HG03457 (cell line): Measurements from ENCODE around the gene SYVN1.
"Not testable (repeated sequence)": the region's sequence is repeated elsewhere in the genome, so short reads cannot be mapped to it uniquely, and the experiment has no call there.

Experiments used
- ATAC-seq: cut with Tn5 transposase; IDR thresholded peaks from one replicate; pipeline ENCODE4 v1.9.1; 2021; ENCODE audit warnings: moderate number of reproducible peaks; ENCODE audit not compliant: unreplicated experiment

The SYVN1 gene

GRCh38 chr11:65151331-65151899, 17.1 kb upstream of the SYVN1 start:
- ATAC-seq, result no peak

DNA sequence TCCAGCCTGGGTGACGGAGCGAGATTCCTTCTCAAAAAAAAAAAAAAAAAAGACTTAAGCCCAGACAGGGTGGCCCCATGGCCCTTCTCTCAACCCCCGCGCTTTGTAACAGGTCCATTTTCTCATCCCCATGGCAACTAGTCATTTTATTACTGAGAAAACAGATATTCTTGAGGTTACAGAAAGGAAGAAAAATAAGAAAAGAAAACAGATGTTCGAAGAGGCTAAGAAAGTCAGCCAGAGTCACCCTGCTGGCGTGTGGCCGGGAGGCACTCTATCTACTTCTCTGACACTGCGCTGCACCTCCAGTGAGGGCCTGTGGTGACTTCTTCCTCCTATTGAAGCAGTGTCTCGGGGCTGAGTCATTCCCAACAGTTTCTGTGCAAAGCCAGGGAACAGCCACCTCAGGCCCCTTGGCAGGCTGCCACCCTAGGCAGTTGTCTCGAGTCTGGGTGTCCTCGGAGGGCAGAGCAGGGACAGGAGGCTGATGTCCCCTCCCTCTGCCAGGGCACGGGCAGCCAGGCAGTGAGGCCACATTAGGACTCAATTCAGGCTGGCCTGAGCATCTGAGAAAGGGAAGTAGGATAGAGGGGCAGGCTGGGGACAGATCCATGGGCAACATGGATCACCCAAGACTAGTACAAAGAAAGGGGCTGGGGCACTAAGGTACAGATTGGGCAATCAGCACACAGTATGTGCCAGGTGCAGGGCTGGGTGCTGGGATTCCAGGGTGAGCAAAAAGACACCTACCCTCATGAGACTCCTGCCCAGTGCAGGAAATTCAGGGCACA, 16.4 kb upstream of the SYVN1 start:
- ATAC-seq, result no peak

DNA sequence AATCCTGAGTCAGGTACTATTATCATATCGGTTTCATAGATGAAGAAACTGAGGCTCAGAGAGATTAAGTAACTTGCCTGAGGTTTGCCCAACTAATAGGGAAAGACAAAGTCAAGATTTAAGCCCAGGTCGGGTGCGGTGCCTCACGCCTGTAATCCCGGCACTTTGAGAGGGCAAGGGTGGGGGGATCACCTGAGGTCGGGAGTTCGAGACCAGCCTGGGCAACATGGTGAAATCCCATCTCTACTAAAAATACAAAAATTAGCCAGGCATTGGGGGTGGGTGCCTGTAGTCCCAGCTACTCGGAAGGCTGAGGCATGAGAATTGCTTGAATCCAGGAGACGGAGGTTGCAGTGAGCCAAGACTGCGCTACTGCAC, 15.8 kb upstream of the SYVN1 start:
- not testable (repeated sequence) for ATAC-seq

- no peak for ATAC-seq
Observed at GRCh38 chr11:65148657-65149056, 14.3 kb upstream of the SYVN1 start.

DNA sequence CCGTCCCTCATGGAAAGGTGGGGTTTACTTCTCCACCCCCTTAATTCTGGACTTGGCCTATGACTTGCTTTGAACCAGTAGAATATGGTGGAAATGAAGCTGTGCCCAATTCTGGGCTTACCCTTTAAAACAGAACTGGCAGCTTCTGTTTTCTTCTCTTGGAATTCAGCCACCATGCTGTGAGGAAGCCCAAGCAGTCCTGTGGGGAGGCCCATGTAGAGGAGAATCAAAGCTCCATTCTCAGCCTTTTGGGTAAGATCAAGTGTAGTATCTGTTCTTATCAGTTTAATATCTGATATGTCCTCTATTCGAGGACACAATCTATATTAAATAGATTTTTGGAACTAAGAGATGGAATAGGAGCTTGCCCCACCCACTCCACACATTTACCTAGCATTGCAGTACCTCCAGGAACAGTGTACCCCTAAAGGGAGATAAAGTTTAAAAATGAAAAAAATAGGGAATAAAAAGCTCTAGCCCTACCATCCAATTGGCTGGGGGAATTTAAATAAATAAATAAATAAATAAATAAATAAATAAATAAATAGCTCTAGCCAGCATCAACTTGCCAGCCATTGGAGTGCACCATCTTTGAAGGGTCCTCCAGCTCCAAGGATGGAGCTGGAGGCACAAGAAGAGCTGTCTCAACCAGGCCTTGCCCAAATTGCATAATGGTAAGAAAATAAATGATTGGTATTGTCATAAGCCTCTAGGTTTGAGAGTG, 13.2 kb upstream of the SYVN1 start:
- no peak for ATAC-seq

DNA sequence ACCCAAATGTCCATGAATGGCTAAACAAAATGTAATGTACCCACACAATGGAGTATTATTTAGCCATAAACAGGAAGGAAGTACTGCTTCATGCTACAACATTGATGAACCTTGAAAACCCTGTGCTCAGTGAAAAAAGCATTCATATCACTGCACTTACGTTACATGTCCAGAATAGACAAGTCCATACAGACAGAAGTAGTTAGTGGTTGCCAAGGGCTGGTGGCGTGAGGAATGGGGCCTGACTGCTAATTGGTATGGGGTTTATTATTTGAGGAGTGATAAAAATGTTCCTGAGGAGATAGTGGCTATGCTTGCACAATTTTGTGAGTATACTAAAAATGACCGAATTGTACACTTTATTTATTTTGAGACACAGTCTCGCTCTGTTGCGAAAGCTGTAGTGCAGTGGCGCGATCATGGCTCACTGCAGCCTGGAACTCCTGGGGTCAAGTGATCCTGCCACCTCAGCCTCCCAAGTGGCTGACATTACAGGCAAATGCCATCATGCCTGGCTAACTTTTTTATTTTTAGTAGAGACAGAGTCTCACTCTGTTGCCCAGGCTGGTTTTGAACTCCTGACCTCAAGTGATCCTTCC, 7.7 kb upstream of the SYVN1 start:
- no peak for ATAC-seq

- no peak for ATAC-seq
Observed at GRCh38 chr11:65136515-65137096, 2.3 kb upstream of the SYVN1 start.

GRCh38 chr11:65135633-65136145, 1.4 kb upstream of the SYVN1 start:
- ATAC-seq, result no peak

GRCh38 chr11:65134952-65135632, 773 bp upstream of the SYVN1 start:
- ATAC-seq, result peak; percentile 50

GRCh38 chr11:65133724-65134123, 595 bp downstream of the SYVN1 start:
- ATAC-seq, result no peak

DNA sequence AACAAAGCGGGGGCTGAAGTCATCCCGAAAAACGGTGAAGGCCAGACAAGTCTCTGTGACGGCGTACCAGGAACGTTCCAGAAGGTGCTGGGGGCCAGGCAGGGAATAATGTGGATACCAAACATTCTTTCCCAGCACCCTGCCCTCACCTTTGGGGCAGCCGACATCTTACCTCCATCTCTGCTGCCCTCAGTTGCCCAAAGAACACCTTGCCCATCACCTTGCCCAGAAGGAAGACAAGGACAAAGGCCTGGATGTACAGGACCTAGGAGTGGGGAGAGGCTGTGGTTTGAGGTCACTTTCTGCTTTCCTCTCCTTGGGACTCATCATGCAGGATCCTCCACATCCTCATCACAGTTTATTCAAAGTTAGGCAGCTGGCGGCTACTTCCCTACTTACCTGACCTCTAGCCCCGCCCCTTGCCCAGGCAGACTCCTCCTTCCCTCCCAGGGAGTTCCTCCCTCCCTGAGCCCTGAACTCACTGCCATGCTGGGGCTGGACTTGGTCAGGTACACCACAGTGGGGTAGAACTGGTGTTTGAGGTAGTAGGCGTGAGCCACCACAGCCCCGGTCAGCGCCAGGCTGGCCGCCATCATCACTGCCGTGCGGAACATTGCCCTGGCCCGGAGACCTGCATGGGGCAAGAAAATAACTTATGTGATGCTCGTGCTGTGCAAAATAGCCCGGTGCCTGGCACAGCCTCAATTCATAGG, 1.2 kb downstream of the SYVN1 start:
- no peak for ATAC-seq

DNA sequence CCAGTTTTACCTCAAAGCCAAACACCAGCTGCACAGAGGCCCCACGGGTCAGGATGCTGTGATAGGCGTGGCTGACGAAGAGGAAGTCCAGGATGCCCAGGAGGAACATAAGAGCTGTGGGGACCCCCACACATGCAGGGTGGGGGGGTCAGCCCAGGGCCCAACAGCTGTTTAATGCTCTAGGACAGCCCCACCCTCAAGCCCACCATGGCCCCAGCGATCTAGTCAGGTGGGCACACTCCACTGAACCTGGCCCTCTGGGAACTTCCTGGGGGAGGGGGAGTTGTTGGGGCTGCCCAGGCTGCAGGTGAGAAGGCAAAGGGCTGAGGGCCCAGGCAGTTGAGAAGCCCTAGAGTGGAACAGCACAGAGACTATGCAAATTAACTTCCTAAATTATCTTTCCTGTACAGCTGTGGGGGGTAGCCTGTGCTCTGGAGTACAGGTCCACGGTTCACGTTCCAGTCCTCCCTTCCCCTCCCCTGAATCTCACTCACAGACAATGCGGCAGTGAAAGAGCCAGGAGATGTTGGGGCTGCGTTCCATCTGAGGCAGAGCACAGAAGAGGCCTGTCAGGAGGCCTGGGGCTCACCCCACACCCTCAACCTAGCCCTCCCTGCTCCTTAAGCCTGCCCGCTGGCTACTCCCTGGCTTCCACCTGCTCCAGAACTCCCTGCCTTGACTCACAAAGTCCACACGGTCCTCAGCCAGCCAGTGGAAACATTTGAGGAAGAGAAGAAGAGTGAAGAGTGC, 1.9 kb downstream of the SYVN1 start:
- ATAC-seq, result no peak

GRCh38 chr11:65131895-65132237, 2.5 kb downstream of the SYVN1 start:
- no peak for ATAC-seq

DNA sequence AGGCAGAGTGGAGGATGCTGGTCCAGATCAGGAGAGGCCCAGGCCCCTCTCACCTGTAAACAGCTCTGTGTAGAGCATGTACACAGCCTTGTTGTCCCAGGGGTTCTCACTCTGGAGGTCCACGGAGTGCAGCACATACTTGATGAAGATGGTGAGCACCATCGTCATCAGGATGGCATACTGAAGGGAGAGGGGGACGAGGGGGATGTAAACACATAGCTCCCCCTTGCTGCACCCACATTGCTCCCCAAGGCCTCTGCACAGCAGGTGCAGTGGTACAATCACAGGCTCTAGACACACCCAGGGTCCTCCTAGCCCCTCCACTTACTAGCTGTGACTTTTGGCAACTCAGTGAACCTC, 2.9 kb downstream of the SYVN1 start:
- no peak for ATAC-seq

DNA sequence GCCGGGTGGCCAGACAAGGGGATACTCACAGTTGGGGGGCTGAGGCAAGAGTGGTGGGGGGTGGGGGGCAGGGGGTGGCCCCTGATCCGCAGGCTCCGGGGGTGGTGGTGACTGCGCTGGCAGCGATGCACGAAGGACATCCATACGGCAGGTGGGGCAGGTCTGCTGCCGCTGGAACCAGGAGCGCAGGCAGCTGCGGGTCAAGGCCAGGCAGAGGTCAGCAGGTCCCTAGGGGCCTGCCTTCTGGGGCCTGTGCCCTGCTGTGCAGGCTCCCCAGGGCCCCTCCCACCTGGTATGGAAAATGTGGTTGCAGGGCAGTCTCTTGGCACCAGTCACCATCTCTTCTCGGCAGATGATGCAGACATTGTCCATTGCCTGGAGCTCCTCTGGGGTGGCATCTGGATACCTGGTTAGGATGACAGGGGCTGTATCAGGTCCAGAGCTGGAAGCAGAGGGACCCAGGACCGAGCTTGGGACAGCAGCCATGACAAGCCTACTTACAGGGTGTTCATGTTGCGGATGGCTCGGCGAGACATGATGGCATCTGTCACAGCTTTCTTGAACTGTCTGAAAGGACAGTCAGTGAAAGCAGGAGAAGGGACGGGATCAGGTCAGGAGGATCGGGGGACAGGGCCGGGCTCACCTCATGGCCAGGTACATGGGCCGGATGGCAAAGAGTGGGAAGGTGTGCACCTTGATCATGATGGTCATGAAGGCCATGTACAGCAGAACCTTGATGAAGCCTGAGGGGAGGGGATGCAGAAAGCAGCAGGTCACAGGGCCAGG, 3.5 kb downstream of the SYVN1 start:
- no peak for ATAC-seq

- no peak for ATAC-seq
Observed at GRCh38 chr11:65129649-65130441, 4.5 kb downstream of the SYVN1 start.

DNA sequence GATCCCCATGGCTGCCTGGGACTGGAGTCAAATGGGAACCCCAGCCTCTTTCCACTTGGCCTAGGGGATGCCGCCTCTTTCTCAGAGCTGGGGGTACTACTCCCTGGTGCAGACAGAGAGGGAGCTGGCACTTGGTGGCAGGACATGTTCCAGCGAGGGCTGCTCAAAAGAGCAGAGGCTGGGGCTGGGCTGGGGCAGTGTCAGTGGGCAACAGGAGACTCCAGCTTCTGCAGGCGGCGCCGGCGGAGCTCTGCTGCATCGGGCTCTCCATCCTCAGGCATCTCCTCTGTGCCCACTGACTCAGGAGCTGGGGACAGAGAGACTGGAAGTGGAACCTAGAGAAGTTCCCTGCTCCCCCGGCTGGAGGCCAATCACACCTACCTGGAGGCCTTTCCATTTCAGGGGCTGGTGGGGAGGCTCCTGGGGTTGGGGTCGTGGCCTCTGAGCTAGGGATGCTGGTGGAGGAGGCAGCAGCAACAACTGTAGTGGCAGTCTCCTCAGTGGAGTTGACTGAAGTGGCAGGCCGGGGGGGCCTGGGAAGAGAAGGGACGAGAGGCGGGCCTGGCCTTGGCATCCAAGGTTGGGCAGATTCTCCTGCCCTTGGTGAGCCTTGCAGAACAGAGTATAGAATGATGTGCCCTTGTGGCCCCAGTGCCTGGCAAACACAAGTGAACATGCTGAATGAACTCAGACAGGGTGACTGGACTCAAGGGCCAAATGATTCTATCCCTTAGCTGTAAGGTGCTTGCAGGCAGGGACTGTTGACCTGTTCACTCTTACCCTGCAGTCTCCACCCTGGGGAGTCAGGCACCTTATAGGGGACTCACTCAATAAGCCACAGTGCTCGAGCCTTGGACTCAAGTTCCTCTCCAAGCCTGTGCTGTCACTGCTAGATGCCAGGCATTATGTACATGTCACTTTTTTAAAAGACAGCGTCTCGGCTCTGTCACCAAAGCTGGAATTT, 5.9 kb downstream of the SYVN1 start:
- ATAC-seq, result no peak
